Measurements from ENCODE around the gene PVALEF.

- no peak for TF ChIP-seq CTCF (IDR thresholded peaks at IDR 0.05)
- TF ChIP-seq POLR2AphosphoS5 (IDR thresholded peaks at IDR 0.05; ENCODE audit: low read depth, low read length): no peak
- TF ChIP-seq REST (IDR thresholded peaks at IDR 0.05; ENCODE audit: insufficient read depth in 1 of 2, low read depth in 2 of 2, low read length in 1 of 2): no peak
- TF ChIP-seq TCF7L2 (IDR thresholded peaks at IDR 0.05; ENCODE audit: low read depth, low read length): no peak
Observed at GRCh38 chr17:81196505-81197408, 31.4 kb downstream of the PVALEF start.

All from Panc1 (cell line).